GM19035 (cell line): ENCODE results near the gene CD81.

Experiments
- ATAC-seq: cut with Tn5 transposase; IDR thresholded peaks from one replicate; pipeline ENCODE4 v1.9.1; 2021; ENCODE audit not compliant: unreplicated experiment

Gene CD81

DNA sequence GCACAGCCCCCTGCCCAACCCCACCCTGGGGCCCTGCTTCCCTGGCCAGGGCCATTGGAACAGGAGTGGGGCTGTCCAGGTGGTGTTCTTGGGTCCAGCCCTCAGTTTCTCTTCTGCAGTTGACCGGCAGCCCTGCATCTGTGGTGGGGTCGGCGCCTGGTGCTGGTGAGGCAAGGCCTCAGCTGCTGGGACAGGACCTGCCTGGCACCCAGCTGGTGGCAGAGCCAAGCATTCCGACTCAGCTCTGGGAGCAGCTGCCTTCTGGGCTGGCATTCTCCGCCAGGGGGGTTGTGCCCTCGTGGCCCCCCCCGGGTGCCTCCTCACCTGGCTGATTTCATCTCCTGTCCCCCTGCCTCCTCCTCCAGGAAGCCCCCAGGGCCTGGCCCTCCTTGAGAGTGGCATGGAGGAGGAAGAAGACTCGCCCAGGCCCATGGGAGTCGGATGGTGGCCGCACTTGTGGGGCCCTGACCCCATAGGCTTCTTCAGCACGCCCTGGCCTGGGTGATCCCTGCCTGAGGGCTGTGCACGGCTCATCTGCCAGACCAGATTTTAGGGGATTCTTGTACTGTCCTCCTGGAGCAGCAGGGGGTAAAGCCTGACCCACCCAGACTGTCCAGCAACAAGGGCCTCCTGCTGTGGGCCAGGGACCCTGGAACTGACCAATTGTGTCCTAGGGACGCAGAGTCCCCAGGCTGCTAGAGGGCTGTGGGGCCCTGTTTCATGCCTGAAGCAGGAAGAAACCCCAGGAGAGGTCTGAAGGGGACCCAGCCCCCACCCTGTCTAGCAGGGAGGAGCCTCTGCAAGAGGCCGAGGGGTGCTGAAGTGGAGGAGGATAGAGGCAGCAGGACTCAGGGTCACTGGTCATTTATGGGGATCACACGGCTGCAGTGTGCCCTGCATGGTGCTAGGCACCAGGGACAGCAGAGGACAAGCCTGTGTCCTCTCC lies 11.6 kb downstream of the CD81 start:
- no peak for ATAC-seq

DNA sequence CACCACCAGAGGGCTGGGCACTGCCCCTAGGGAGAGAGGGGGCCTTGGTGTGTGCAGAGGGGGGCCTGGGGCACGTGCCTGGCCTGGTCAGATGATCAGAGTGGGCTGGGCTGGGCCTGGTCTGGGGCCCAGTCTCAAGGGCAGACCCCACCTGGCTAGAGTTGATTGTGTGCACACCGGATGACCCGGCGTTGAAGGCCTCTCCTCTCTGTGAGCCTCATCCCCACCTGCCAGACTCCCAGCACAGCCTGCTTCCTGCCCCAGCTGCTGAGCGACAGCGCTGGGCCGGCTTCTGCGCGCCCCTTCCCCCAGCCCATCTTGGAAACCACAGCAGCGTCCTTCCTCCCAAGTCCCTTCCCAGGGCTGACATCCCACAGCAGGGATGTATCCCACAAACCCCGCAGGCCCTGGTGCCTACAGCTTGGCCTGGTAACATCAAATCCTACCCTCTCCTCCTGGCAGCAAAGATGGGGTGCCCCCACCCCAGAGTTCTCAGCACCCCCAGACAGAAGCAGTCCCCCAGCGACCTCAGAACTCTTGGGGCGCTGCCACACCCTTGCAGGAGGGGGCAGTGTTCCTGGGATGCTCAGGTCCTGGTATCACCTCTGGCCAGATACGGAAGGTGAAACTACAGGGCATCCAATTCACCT lies 12.4 kb downstream of the CD81 start:
- ATAC-seq = no peak

GRCh38 chr11:2390091-2390724 lies 13.1 kb downstream of the CD81 start:
- no peak for ATAC-seq

DNA sequence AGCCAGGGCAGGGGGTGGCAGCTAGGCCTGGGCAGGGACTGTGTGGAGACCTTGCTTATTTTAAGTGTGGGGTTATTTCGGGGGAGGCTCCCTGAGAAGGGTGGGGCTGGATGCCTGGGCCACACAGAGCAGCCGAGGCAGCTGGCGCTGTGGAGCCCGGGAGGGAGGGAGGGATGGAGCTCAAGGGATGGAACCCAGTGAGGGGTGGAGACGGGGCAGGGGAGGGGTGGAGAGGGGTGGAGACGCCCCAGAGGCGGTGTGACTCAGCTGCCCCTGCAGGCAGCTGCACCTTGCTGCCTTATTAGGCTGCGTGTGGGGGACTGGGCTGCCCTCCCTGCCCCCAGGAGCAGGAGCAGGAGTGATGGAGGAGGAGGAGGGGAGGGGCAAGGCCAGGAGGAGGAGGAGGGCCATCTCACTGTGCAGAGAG lies 13.6 kb downstream of the CD81 start:
- ATAC-seq = no peak

GRCh38 chr11:2391181-2391975 lies 14.3 kb downstream of the CD81 start:
- no peak for ATAC-seq

- ATAC-seq = no peak
Observed at GRCh38 chr11:2392241-2392959, 15.3 kb downstream of the CD81 start.

DNA sequence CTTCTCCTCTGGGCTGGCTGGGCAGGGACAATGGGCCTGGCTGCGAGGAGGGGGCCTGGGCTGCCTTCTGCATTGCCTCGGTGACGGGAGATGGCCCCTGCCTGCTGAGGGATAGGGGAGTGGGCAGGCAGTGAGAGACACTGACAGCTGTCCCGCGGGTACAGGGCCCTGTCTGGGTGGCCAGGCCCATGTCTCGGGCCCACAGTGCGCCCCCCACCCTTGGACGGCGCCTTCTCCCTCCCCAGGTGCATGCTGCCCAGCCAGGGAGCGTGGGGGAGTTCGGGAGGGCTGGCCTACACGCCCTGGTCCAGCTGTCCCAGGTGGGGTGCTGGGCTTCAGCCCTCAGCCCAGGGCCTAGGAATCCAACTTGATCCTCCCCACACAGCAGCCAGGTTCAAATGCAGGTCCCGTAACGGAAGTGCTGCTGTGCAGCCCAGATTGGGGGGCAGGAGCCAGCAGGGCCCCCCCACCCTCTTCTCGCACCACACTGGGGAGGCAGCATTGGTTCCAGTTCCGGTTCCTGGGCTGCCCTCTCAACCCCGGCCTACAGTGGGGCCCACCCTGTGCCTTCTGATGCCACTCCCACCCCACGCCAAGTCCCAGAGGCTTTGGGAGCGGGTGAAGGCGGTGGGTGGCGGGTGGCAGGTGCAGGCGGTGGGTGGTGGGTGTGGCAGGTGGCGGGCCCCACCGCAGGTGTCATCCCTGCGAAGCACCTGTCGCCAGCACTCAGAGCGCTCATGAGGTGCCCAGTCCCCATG lies 16.2 kb downstream of the CD81 start:
- no peak for ATAC-seq

- ATAC-seq = no peak
Observed at GRCh38 chr11:2393941-2394817, 17.1 kb downstream of the CD81 start.

GRCh38 chr11:2394818-2395105 lies 17.7 kb downstream of the CD81 start:
- ATAC-seq = no peak

GRCh38 chr11:2395211-2395730 lies 18.2 kb downstream of the CD81 start:
- no peak for ATAC-seq

GRCh38 chr11:2395856-2396255 lies 18.7 kb downstream of the CD81 start:
- ATAC-seq = no peak

- no peak for ATAC-seq
Observed at GRCh38 chr11:2396471-2396870, 19.4 kb downstream of the CD81 start.

- ATAC-seq = no peak
Observed at GRCh38 chr11:2397005-2397404, 19.9 kb downstream of the CD81 start.

GRCh38 chr11:2398664-2399355 lies 21.7 kb downstream of the CD81 start:
- no peak for ATAC-seq

DNA sequence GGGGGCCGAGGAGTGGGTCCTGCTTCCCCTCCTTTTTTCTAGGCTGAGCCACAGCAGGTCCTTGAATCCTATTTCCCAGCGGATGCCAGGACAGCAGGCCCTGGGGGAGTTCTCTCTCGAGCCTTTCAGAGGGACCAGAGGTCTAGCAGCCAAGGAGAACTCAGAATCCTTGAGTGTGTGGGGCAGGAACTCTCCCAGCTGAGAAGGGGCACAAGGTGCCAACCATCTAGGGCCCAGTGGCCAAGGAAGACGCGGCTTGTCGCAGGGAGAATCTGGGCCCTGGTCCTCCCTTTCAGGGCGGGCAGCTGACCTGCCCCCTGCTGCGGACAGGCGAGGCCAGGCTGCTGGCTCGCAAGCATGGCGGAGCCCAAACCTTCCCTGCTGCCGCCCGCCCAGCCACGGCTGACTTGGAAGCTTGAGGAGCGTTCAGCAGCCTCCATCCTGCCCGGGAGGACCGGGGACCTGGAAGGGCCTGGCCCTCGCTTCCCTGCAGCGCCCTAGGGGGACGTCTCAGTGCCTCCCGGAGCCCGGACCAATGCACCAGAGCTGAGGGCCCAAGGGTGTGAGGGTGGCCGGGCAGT lies 22.5 kb downstream of the CD81 start:
- ATAC-seq = no peak

DNA sequence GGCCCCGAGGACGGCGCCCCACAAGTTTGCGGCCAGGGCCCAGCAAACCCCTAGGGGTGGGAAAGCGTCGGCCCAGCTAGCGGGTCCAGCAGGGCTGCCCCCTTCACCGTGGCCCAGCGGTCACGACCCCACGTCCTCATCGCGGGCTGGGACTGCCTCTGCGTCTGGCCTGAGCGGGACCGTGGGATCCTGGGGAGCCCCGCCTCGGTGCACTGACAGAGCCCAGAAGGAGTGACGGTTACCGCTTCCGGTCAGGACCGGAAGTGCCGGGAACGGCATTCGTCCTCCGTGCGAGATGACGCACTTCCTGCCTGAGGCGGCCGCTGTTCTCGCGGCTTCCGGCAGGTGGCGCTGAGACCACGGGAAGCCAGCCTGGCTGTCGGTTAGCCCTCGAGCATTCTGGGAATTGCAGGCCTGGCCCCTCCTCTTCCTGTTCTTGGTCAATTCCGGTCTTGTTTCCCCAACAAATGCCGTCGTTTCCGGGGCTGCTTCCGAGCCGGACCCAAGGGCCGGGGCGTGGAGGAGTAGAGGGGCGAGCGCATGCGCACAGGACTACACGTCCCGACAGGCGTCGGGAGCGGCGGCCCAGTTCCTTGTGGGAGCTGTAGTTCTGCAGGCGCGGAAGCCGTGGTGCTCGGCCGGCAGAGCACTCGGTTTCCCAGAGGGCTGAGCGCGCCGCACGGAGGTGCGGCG lies 23.1 kb downstream of the CD81 start, which contains the start of gene TSSC4:
TSSC4 (plus strand) TSS at position 682 of the 693 bp plus-strand sequence. CDS start 1,884 bp downstream, outside the sequence.
- peak; percentile 82 for ATAC-seq
